GM19099 (cell line): ENCODE data around the gene MYH4.

Source experiments
- POLR2A ChIP-seq: IDR thresholded peaks from 3 replicates; pipeline ENCODE4 v1.6.1; 2011; ENCODE audit warnings: low read depth; ENCODE audit not compliant: insufficient read length; ENCODE audit errors: extremely low read depth

The MYH4 gene

GRCh38 chr17:10469459-10469858, at the start of gene MYH4:
Gene MYH4, minus strand, starts transcription at chr17:10469559. Its CDS starts 2,814 bp downstream, at chr17:10466745.
- TF ChIP-seq POLR2A = no peak

GRCh38 chr17:10518271-10519037, 49.1 kb upstream of the MYH4 start, which contains the start of gene MYH1:
Gene MYH1, minus strand, starts transcription at chr17:10518542. Its CDS starts 1,900 bp downstream, at chr17:10516642.
- no peak for TF ChIP-seq POLR2A

DNA sequence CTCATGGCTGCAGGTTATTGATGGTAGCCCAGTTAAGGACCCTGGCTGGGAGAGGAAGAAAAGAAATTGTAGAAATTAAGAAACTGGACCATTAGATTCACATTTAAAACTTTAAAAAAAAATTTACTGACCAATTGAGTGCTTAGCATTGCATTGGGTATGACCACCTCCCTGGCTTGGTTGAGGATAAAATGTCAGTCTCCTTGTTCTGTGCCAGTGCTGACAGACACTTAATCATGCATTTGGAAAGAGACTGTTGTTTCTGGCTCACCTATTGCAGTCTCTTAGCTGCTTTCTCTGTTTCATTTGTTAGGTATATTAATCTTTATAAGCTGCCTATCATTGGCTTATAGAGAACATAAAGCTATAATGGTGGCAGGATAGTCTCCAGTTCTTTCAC, 47.3 kb upstream of the MYH4 start:
- TF ChIP-seq POLR2A = no peak

- no peak for TF ChIP-seq POLR2A
Measured at GRCh38 chr17:10516065-10516464, 46.7 kb upstream of the MYH4 start.

- TF ChIP-seq POLR2A = no peak
Measured at GRCh38 chr17:10513299-10514067, 44.1 kb upstream of the MYH4 start.

GRCh38 chr17:10512856-10513255, 43.5 kb upstream of the MYH4 start:
- no peak for TF ChIP-seq POLR2A

- no peak for TF ChIP-seq POLR2A
Measured at GRCh38 chr17:10499950-10500349, 30.6 kb upstream of the MYH4 start.

DNA sequence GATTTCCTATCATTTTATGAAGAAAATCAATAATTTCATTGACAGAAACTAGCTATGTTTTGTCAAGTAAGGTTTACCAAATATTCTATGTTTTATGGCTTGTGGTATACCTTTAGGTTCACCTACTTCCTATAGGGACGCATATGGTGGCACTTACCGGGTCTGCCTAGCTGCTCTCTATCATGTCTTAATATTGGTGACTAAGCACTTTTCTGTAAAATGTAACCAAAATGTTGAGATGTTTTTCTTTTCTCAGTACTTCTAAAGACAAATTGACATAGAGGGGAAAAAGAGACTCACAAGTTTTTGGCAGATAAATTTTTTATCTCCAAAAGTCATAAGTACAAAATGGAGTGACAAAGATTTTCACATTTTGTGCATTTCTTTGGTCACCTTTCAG, 22.6 kb upstream of the MYH4 start:
- no peak for TF ChIP-seq POLR2A

DNA sequence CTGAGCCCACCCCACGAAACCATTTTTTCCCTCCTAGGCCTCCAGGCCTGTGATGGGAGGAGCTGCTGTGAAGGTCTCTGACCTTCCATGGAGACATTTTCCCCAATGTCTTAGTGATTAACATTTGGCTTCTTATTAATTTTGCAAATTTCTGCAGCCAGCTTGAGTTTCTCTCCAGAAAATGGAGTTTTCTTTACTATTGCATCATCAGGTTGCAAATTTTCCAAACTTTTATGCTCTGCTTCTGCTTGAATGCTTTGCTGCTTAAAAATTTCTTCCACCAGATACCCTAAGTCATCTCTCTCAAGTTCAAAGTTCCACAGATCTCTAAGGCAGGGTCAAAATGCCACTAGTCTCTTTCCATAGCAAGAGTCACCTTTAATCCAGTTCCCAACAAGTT, 12.9 kb upstream of the MYH4 start:
- no peak for TF ChIP-seq POLR2A

DNA sequence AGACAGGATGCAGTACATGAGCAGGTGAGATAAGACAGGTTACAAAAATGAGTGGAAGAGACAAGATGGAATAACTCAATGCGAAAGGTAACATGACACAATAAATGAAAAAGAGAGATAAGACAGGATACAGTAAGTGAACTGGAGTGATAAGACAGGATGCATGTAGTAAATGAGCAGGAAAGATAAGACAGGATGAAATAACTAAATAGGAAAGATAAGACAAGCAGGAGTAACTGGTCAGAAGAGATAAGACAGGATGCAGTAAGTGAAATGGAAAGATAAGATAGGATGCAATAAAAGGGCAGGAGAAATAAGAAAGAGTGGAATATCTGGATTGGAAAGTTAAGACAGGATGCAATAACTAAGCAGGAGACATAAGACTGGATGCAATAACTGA, 8.3 kb upstream of the MYH4 start:
- TF ChIP-seq POLR2A = no peak

DNA sequence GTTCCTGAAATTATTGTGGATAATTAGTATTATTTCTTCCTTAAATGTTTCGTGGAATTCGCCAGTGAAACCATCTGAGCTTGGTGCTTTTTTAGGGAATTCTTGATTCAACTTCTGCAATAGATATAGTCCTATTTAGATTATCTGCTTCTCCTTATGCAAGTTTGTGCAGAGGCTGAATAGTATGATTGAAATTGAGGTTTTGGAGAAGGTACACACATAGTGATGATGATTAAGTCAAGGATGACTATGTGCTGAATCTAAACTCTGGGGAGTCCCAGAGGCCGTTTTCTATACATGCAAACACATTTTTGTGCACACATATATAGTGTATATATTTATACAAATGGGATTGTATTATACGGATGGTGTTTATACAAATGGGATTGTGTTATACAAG, 5.2 kb upstream of the MYH4 start:
- TF ChIP-seq POLR2A = no peak

DNA sequence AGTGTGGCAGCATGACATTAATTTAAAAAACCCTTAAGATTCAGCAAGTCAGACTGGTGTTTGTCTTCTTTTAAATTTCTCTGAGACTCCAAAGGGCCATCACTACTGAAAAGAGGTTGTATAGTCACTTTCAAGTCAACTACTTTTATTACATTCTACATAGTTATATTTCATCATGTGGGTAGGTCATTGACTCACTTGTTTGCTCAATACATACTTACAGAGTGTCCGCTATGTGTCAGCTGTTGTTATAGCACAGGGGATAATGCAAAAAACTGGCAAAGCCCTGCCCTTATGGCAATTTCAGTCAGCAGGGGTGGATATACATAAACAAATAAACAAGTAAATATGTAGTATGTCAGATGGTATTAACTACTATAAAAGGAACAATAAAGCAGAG, 2.5 kb upstream of the MYH4 start:
- no peak for TF ChIP-seq POLR2A

DNA sequence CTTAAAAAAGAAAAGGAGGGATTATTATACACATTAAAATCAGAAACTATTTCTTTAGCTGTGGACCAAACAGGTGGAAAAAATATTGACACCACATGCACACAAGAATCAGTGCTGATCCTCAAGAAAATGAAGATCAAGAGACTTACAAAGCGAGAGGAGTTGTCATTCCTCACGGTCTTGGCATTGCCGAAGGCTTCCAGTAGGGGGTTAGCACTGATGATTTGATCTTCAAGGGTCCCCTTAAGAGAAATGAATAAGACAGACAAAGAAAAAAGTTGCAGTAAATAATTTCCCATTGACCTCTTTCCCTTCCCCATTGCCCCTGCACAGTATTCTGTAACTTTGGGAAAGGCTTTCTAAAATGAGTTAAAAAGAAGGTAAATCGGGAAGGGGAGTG, 6.0 kb downstream of the MYH4 start:
- TF ChIP-seq POLR2A = no peak

DNA sequence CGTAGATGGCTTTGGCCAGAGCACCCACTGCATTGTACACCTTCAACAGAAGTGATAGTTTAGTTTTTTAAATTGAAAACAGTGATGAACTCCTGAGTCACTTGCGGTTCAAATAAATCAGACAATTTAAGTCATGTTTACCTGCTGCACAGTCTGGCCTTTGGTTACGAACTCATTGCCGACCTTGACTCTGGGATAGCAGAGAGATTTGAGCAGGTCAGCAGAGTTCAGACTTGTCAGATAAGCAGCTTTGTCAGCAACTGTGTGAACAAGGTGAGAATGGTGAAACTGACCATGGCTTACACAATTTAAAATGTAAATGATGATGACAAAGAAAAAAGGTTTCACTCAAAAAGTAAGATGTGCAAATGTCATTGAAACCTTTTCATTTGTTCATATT, 9.3 kb downstream of the MYH4 start:
- no peak for TF ChIP-seq POLR2A

DNA sequence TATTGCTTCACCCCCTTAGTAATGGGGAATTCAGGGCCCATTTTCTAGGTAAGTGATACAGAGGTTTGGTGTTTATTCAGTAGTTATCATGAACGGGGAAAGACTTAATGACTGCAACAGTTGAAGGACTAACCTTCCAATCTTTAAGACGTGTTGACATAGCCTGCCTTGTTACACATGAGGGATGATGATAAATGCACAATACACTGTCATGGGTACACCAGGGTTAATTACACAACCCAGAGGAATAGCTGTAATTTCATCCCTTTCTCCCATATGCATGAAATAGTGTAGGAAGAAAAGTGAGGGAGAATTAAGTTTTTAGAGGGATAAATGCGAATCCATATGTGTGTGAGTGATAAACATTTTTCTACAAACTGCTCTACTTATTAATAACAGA, 10.7 kb downstream of the MYH4 start:
- no peak for TF ChIP-seq POLR2A

DNA sequence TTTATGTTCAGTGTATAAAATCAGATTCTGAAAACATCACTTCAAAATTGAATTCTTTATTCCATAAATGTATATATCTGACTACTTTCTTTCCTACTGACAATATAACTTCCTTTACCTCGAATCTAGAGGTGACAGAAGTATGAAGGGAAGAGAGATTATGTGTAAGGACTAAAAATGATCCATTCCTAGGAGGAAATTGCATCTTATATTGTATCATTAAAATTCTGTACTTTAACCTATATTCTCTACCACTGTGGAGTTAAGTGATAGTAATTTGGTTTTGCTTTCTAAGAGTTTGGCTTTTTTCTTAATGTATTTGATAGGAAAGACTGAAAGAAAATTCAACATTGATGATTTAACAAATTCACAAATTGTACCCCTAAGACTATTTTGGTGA, 11.4 kb downstream of the MYH4 start:
- no peak for TF ChIP-seq POLR2A

DNA sequence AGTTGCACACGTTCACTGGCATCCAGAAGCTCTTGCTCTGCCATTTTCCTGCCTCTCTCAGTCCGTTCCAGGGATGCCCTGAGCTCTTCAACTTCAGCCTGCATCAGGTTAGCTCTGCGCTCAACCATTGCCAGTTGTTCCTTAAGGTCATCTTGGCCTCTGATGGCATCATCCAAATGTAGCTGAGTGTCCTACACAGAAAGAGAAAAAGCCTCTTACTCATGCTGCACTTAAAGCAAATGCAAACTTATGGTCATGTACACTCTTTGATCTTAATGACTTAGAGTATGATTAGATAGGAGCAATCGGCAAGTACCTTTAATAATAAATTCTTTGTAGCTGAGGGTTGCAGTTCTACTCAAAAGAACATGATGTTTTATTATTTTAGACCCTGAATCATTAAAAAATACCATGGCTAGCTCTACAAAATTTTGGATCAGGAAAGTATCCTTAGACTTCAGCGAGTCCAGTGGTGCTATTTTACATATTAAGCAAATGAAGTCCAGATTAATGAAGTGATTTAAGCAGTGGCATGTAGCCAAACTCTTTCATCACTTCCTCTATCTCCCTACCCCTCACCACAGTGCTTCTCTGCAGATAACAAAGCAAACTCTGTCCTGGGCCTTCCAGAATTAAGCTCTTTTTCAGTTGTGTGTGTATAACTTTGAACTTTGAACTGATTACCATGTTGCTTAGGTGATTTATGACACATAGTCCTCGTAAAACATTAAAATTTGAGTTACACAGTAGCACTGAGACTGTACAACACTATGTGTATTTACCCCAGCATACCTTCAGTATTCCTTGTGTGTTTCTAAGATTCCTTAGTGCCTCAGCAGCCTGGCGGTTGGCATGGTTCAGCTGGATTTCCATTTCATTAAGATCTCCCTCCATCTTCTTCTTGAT, 22.1 kb downstream of the MYH4 start:
- no peak for TF ChIP-seq POLR2A
